Measurements from ENCODE around the gene NFIA.

NFIA gene

DNA sequence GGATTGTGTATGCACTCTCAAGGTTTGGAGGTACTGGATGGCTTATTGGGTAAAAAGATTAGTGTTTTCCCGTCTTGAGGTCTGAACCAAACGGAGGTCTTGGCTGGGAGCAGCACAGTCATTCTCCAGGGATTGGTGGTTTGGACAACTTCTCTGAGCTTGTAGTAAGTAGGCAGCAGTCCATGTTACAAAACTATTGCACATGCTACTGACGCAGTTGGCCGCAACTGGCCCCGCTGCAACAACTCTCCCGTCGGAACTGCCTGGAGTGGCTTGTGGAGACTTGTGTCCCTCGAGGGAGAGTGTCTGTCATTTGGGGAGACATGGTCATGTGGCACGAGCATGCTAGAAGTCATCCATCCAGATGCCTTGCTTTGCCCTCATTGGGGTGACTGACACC, 366.6 kb downstream of the NFIA start:
- DNase-seq (ENCODE audit: low spot score), result no peak
- TF ChIP-seq, protein P1, sequence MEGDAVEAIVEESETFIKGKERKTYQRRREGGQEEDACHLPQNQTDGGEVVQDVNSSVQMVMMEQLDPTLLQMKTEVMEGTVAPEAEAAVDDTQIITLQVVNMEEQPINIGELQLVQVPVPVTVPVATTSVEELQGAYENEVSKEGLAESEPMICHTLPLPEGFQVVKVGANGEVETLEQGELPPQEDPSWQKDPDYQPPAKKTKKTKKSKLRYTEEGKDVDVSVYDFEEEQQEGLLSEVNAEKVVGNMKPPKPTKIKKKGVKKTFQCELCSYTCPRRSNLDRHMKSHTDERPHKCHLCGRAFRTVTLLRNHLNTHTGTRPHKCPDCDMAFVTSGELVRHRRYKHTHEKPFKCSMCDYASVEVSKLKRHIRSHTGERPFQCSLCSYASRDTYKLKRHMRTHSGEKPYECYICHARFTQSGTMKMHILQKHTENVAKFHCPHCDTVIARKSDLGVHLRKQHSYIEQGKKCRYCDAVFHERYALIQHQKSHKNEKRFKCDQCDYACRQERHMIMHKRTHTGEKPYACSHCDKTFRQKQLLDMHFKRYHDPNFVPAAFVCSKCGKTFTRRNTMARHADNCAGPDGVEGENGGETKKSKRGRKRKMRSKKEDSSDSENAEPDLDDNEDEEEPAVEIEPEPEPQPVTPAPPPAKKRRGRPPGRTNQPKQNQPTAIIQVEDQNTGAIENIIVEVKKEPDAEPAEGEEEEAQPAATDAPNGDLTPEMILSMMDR (IDR thresholded peaks at IDR 0.05; ENCODE audit: extremely low read depth, missing control alignments), result no peak

GRCh38 chr1:61449410-61449809, 367.0 kb downstream of the NFIA start:
- no peak for DNase-seq (ENCODE audit: low spot score)
- TF ChIP-seq, protein P1 (IDR thresholded peaks at IDR 0.05; ENCODE audit: extremely low read depth, missing control alignments), result no peak

- TF ChIP-seq, protein P1 (IDR thresholded peaks at IDR 0.05; ENCODE audit: extremely low read depth, missing control alignments), result no peak
- DNase-seq (ENCODE audit: low spot score), result no peak
Measured at GRCh38 chr1:61450454-61450853, 368.1 kb downstream of the NFIA start.

GRCh38 chr1:61450872-61451571, 368.7 kb downstream of the NFIA start:
- TF ChIP-seq, protein P1 (IDR thresholded peaks at IDR 0.05; ENCODE audit: extremely low read depth, missing control alignments), result no peak
- no peak for DNase-seq (ENCODE audit: low spot score)

- DNase-seq (ENCODE audit: low spot score), result no peak
- TF ChIP-seq, protein P1 (IDR thresholded peaks at IDR 0.05; ENCODE audit: extremely low read depth, missing control alignments), result no peak
Measured at GRCh38 chr1:61451572-61451968, 369.2 kb downstream of the NFIA start.

DNA sequence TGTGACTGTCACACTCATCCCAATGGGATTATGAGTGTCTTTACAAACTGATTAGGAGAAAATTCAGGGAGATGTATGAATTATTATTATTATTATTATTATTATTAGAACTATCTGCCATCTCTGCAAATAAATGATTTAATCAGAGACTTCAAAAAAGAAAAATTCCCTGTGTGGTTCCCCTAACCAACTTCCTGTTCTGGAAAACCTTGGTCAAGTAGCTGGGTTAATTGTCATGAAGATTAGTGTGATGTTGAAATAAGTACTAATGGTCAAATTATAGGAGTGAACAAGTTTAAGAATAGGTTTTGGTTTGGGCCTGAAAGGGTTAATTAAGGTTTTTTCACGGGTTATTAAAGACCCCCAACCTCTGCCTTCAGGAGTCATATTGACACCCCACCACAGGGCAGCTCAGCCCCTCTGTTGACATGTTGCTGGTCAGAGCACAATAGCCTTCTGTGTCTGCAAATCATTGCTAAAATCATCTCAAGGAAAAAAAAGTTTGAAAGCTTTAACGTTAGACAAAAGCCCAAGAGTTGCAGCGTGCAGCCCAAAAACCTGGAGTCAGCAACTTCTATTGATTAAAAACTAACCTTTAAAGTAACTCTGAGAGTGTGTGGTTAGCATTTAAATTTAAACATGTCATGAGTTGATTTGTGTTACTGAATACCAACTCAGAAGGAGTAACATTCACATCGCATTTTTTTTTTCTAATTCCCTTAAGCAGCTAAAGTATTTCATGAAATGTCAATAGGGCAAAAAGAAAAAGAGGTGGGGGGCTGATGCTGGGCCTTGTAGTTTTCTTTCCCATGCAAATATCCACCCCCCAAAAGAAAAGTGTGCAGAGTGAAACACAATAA, 370.0 kb downstream of the NFIA start:
- TF ChIP-seq, protein P1 (IDR thresholded peaks at IDR 0.05; ENCODE audit: extremely low read depth, missing control alignments), result no peak
- DNase-seq (ENCODE audit: low spot score), result no peak
